GM19468 (cell line): ENCODE results near the gene CST7.
"Not testable (repeated sequence)": the region's sequence is repeated elsewhere in the genome, so short reads cannot be mapped to it uniquely, and the experiment has no call there.

Experiments
- ATAC-seq: cut with Tn5 transposase; IDR thresholded peaks from one replicate; pipeline ENCODE4 v1.9.1; 2021; ENCODE audit warnings: mild to moderate bottlenecking, moderate library complexity, moderate number of reproducible peaks; ENCODE audit not compliant: unreplicated experiment; ENCODE audit errors: extremely low read depth

The CST7 gene

DNA sequence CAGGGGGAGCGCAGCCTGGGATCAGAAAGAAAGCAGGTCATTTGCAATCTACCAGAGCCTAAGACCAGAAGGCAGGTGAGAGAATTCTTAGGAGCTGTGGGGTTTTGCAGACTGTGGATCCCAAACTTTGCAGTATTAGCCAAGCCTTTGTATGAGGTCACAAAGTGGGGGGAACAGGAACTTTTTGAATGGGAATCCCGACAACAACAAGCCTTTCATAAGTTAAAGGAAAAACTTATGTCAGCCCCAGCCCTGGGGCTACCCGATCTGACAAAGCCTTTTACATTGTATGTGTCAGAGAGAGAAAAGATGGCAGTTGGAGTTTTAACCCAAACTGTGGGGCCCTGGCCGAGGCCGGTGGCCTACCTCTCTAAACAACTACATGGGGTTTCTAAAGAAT lies 19.8 kb upstream of the CST7 start:
- not testable (repeated sequence) for ATAC-seq

DNA sequence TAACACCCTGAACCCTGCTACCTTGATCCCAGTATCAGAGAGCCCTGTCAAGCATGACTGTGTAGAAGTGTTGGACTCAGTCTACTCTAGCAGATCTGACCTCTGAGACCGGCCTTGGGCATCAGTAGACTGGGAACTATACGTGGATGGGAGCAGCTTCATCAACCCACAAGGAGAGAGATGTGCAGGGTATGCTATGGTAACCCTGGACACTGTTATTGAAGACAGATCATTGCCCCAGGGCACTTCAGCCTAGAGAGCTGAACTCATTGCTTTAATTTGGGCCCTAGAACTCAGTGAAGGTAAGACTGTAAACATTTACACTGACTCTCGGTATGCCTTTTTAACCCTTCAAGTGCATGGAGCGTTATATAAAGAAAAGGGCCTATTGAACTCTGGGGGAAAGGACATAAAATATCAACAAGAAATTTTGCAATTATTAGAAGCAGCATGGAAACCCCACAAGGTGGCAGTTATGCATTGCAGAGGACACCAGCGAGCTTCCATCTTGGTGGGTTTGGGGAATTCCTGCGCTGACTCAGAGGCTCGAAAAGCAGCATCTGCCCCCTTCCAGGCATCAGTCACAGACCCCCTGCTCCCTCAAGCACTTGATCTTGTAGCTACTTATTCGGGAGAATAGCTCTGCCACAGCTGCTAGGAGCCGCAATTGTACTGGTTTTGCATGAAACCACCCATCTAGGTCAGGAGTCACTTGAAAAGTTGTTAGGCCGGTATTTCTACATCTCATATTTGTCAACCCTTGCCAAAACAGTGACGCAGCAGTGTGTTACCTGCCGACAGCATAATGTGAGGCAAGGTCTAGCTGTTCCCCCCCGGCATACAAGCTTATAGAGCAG lies 19.0 kb upstream of the CST7 start:
- not testable (repeated sequence) for ATAC-seq

GRCh38 chr20:24930724-24931688 lies 18.1 kb upstream of the CST7 start:
- ATAC-seq: not testable (repeated sequence)

GRCh38 chr20:24931893-24932292 lies 17.2 kb upstream of the CST7 start:
- ATAC-seq: not testable (repeated sequence)

GRCh38 chr20:24933266-24933908 lies 15.7 kb upstream of the CST7 start:
- no peak for ATAC-seq

DNA sequence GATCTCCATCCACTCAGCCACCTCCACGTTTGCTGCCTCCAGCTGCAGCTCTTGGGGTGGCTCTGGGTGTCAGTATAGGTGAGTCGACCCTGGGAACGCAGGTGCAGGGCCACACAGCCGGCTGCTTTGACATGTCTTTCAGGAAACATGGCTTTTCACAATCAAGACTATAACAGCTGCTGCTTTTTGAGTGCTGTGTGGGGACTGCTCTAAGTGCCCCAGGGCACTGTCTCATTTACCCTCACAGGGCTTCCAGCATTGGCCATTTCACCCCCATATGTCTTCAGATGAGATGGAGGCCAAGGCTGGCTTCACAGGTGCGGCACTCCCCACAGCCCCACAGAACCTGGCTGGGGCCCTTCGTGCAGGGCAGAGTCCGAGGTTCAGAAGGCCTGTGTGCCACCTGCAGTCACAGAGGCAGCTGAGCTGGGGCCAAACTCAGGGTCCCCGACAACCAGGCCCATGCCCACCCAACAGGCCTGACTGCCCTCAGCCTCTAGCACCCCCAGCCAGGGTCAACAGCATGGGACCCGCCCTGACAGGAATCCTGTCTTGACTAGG lies 14.9 kb upstream of the CST7 start:
- ATAC-seq: no peak

GRCh38 chr20:24934716-24935115 lies 14.4 kb upstream of the CST7 start:
- no peak for ATAC-seq

GRCh38 chr20:24935140-24935539 lies 13.9 kb upstream of the CST7 start:
- ATAC-seq: no peak

GRCh38 chr20:24935766-24936525 lies 13.1 kb upstream of the CST7 start:
- ATAC-seq: no peak

DNA sequence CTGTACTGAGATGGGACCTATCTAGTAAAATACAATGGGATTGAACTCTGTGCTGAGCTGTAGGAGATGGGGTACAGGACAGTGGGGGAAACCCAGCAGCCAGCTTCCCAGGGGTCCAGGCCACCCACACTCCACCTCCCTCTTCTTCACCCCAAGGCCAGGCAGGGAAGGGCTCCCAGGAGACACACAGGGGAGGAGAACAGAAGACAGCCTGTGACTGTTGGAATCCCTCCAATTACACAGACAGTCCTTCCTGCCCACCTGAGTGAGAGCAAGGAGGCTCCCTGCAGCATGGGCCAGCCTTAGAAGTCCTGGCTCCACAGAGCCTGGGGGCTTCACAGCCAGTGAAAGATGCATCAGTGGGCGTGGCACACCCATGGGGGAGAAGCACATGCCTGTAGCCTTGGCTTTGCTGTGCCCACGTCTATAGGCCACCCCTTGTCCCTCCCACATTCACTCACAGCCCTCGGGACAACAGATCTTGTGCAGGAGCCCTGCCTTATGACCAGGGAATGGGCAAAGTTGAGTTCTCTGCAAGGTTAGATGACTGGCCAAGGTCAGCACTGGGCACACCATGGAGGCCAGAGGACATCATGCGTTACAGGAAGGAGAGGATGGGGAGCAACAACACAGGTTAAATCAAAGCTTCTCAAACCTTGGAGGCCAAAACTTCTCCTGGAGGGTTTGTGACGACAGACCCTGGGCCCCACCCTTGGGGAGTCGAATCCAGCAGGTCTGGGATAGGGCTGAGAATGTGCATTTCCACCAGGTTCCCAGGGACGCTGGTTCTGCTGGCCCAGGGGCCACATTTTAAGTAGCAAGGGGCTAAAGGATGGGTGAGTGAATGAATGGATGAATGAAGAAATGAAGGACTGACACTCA lies 12.3 kb upstream of the CST7 start:
- no peak for ATAC-seq

- ATAC-seq: no peak
Measured at GRCh38 chr20:24937579-24937978, 11.5 kb upstream of the CST7 start.

DNA sequence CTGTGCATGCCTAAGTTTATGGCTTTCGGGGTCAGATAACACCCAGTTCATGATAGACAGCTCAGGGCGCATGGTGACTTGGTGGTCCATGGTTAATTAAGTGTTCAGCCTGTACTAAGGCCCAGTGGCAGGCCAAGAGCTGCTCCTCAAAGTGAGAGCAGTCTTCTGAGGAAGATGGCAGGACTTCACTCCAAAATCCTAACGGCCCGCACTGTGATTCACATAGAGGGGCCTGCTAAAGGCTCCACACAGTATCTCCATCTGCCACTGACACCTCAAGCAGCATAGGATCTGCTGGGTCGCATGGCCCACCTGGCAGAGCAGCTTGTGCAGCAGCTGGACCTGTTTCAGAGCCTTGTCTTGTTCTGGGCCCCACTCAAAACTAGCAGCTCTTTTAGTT lies 10.6 kb upstream of the CST7 start:
- ATAC-seq: no peak

- ATAC-seq: no peak
Measured at GRCh38 chr20:24939036-24939435, 10.0 kb upstream of the CST7 start.

DNA sequence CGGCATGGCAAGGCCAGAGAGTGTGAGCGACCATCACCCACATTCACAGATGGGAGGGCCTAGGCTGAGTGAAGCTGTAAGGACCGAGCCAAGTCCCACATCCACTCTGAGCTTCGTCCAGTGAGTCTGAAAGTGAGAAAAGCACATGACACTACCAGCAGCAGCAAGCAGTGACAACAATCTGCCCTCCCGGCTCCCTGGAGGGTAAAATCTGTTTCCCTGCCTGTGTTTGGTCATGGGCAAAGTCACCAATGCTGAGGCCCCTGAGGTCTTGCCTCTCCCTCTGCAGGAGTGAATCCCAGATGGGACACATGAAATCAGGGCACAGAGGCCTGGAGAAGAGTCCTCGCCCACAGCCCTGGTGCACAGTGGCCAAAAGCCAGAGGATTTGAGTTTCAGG lies 6.4 kb upstream of the CST7 start:
- ATAC-seq: no peak

DNA sequence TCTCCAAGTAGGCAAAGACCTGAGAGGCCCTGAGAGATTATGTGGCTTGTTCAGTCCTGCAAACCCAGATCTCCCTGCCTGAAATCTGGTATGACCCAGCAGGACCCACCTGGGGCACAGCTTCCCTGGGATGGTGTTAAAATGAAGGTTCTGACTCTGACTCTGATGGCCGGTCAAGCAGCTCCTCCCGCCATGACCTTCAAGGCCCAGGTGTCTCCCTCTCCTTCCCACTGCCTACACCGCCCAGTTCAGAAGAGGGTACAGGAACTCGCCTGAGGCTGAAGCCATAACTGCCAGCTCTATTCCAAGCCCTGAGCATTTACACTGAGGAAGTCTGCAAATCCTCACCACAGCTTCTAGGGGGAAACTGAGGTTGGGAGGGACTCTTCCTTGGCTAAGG lies 5.9 kb upstream of the CST7 start:
- no peak for ATAC-seq

DNA sequence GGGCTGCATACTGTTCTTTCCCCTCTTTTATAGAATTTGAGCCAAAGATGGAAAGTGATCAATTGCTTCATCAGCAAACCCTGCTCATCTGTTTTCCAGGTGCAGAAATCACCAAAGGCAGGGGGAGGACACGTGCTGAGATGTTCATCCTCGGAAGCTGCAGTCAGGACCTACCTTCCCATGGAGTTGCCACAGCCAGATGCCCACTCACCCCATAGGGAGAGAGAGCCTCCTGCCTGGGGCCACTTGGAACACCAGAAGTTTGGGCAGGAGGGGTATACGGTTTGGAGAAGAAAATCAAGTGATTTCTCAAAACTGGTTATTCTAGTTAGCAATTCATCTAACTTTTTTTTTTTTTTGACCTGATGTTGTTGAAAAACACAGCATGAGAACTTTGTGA lies 5.3 kb upstream of the CST7 start:
- ATAC-seq: no peak

DNA sequence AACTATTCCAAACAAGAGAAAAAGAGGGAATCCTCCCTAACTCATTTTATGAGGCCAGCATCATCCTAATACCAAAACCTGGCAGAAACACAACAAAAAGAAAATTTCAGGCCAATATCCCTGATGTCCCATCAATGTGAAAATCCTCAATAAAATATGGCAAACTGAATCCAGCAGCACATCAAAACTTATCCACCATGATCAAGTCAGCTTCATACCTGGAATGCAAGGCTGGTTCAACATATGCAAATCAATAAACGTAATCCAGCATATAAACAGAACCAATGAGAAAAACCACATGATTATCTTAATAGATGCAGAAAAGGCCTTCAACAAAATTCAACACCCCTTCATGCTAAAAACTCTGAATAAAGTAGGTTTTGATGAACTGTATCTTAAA lies 2.7 kb upstream of the CST7 start:
- not testable (repeated sequence) for ATAC-seq

DNA sequence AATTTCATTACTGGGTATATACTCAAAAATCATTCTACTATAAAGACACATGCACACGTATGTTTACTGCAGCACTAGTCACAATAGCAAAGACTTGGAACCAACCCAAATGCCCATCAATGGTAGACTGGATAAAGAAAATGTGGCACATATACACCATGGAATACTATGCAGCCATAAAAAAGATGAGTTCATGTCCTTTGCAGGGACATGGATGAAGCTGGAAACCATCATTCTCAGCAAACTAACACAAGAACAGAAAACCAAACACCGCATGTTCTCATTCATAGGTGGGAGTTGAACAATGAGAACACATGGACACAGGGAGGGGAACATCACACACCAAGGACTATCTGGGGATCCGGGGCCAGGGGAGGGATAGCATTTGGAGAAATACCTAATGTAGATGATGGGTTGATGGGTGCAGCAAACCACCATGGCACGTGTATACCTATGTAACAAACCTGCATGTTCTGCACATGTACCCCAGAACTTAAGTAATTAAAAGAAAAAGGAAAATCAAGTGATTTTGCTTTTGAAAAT lies 602 bp upstream of the CST7 start:
- not testable (repeated sequence) for ATAC-seq
